ENCODE measurements around the gene SLC4A9. TPM values are rescaled to one million over a fixed set of nuclear protein-coding genes. Genes with fewer than 3 reads are reported as not detected.
A peak's percentile ranks its signal among the peaks of the same experiment; 100 is the strongest.
"Not testable (repeated sequence)": the region's sequence is repeated elsewhere in the genome, so short reads cannot be mapped to it uniquely, and the experiment has no call there.

SLC4A9 gene
- total RNA-seq, 2 experiments from 2014 or later: not detected

DNA sequence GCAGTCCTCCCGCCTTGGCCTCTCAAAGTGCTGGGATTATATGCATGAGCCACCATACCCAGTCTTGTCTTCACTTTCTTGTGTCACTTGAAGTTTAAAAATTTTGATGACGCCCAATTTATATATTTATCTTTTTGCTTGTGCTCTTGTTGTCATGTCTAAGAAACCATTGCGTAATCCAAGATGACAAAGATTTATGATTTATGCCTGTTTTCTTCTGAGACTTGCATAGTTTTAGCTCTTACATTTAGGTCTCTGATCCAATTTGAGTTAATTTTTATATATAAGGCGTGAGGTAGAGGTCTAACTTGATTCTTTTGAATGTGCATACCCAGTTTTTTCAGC lies 60.2 kb downstream of the SLC4A9 start:
- intact Hi-C loops (cut with DNase I, micrococcal nuclease): no loop called here

DNA sequence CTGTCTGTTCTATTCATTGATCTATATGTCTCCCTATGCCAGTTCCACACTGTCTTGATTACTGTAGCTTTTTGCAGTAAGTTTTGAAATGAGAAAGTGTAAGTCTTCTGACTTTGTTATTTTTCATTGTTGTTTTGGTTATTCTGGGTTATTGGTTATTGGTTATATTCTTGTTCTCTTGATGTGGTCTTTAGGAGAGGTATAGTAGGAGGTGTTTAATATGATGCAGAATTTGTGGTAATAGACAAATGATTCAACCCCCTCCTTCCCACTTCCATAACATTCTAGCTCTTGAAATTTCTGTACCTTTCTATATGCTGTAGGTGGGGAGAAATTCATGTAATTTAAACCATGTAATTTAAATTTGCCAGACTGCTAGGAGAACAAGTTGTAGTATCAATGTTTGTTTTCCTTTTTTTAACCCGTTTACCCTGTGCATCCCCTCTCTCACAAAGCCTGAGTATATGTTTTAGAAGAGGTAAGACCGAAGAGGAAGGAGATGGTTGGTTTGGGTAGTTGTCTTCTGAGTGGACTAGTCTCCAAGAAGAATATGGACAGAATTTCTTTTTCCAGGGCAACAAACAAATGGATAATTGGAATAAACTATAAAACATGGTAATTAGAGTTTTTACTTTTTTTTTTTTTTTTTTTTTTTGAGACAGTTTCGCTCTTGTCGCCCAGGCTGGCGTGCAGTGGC lies 60.8 kb downstream of the SLC4A9 start:
- H3K9me3 ChIP-seq (ENCODE audit: control insufficient read depth in 1 of 2, insufficient read depth in 1 of 2, low read length in 2 of 2): no peaks in the 10 kb centered on the region
- H3K4me1 Mint-ChIP-seq (ENCODE audit: low read depth): peaks cover 73% of the 10 kb centered on the region
- intact Hi-C loops (cut with DNase I, micrococcal nuclease): no loop called here
- no peak overlapping the region for H3K27ac ChIP-seq (ENCODE audit: low read depth in 1 of 2, low read length in 2 of 2)
- ATAC-seq (ENCODE audit: poor library complexity): no peak
- ChIA-PET CTCF (no interaction called here), POLR2A (interaction anchor here (1.5 kb wide), 1 partner anchor 19 kb away, joined by 4 read pairs; the partner anchor contains the start of gene ANKHD1)
- TF ChIP-seq, protein P1, sequence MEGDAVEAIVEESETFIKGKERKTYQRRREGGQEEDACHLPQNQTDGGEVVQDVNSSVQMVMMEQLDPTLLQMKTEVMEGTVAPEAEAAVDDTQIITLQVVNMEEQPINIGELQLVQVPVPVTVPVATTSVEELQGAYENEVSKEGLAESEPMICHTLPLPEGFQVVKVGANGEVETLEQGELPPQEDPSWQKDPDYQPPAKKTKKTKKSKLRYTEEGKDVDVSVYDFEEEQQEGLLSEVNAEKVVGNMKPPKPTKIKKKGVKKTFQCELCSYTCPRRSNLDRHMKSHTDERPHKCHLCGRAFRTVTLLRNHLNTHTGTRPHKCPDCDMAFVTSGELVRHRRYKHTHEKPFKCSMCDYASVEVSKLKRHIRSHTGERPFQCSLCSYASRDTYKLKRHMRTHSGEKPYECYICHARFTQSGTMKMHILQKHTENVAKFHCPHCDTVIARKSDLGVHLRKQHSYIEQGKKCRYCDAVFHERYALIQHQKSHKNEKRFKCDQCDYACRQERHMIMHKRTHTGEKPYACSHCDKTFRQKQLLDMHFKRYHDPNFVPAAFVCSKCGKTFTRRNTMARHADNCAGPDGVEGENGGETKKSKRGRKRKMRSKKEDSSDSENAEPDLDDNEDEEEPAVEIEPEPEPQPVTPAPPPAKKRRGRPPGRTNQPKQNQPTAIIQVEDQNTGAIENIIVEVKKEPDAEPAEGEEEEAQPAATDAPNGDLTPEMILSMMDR (IDR thresholded peaks at IDR 0.05): no peak
- peaks cover 29% of the 10 kb centered on the region for H3K4me1 ChIP-seq (ENCODE audit: insufficient read depth, low read length)
- no peak for DNase-seq
- peaks cover 2% of the 10 kb centered on the region for H3K36me3 ChIP-seq (ENCODE audit: insufficient read depth, low read length)
- peaks cover 54% of the 10 kb centered on the region for H3K36me3 Mint-ChIP-seq (ENCODE audit: low read depth)
- no peak overlapping the region for H3K27ac Mint-ChIP-seq
- H3K4me3 ChIP-seq (ENCODE audit: low read length): no peak overlapping the region
- H3K27me3 ChIP-seq (ENCODE audit: control insufficient read depth in 1 of 2, insufficient read depth in 2 of 2, low read length in 2 of 2): no peaks in the 10 kb centered on the region
- H3K9me3 Mint-ChIP-seq: no peaks in the 10 kb centered on the region
- no peaks in the 10 kb centered on the region for H3K27me3 Mint-ChIP-seq
- H3K4me3 Mint-ChIP-seq: peak overlapping the region; percentile 2

More for the DNA sequence above, 60.2 kb downstream of the SLC4A9 start:
- no peaks in the 10 kb centered on the region for H3K27me3 Mint-ChIP-seq
- Histone ChIP-seq H3K27ac (ENCODE audit: low read depth in 1 of 2, low read length in 2 of 2) (no peak overlapping the region), H3K4me3 (ENCODE audit: low read length) (no peak overlapping the region), H3K4me1 (ENCODE audit: insufficient read depth, low read length) (peaks cover 29% of the 10 kb centered on the region), H3K36me3 (ENCODE audit: insufficient read depth, low read length) (peaks cover 2% of the 10 kb centered on the region), H3K9me3 (ENCODE audit: control insufficient read depth in 1 of 2, insufficient read depth in 1 of 2, low read length in 2 of 2) (no peaks in the 10 kb centered on the region), H3K27me3 (ENCODE audit: control insufficient read depth in 1 of 2, insufficient read depth in 2 of 2, low read length in 2 of 2) (no peaks in the 10 kb centered on the region)
- H3K36me3 Mint-ChIP-seq (ENCODE audit: low read depth): peaks cover 52% of the 10 kb centered on the region
- H3K9me3 Mint-ChIP-seq: no peaks in the 10 kb centered on the region
- ATAC-seq (ENCODE audit: poor library complexity): no peak
- ChIA-PET CTCF (no interaction called here), POLR2A (interaction anchor here (1.5 kb wide), 1 partner anchor 19 kb away, joined by 4 read pairs; the partner anchor contains the start of gene ANKHD1)
- TF ChIP-seq, protein P1 (IDR thresholded peaks at IDR 0.05): no peak
- H3K4me3 Mint-ChIP-seq: peak overlapping the region; percentile 7
- H3K27ac Mint-ChIP-seq: no peak overlapping the region
- no peak for DNase-seq
- peaks cover 70% of the 10 kb centered on the region for H3K4me1 Mint-ChIP-seq (ENCODE audit: low read depth)

- H3K4me3 ChIP-seq (ENCODE audit: low read length); H3K27ac Mint-ChIP-seq; H3K9me3 ChIP-seq (ENCODE audit: control insufficient read depth in 1 of 2, insufficient read depth in 1 of 2, low read length in 2 of 2); DNase-seq; H3K36me3 ChIP-seq (ENCODE audit: insufficient read depth, low read length); ATAC-seq (ENCODE audit: poor library complexity); H3K27ac ChIP-seq (ENCODE audit: low read depth in 1 of 2, low read length in 2 of 2); intact Hi-C loops (cut with DNase I, micrococcal nuclease); H3K4me3 Mint-ChIP-seq; H3K9me3 Mint-ChIP-seq; CTCF ChIA-PET; H3K27me3 ChIP-seq (ENCODE audit: control insufficient read depth in 1 of 2, insufficient read depth in 2 of 2, low read length in 2 of 2); H3K27me3 Mint-ChIP-seq: not testable (repeated sequence)
- POLR2A ChIA-PET: interaction anchor here (1.5 kb wide), 1 partner anchor 20 kb away, joined by 4 read pairs; the partner anchor contains the start of gene ANKHD1
- Mint-ChIP-seq H3K36me3 (ENCODE audit: low read depth) (peaks cover 52% of the 10 kb centered on the region), H3K4me1 (ENCODE audit: low read depth) (peaks cover 68% of the 10 kb centered on the region)
- peaks cover 29% of the 10 kb centered on the region for H3K4me1 ChIP-seq (ENCODE audit: insufficient read depth, low read length)
Observed at GRCh38 chr5:140421375-140421774, 61.4 kb downstream of the SLC4A9 start.

- ChIA-PET CTCF (no interaction called here), POLR2A (no interaction called here)
- H3K27me3 ChIP-seq (ENCODE audit: control insufficient read depth in 1 of 2, insufficient read depth in 2 of 2, low read length in 2 of 2): no peaks in the 10 kb centered on the region
- H3K4me1 ChIP-seq (ENCODE audit: insufficient read depth, low read length): peaks cover 21% of the 10 kb centered on the region
- H3K9me3 ChIP-seq (ENCODE audit: control insufficient read depth in 1 of 2, insufficient read depth in 1 of 2, low read length in 2 of 2): no peaks in the 10 kb centered on the region
- Mint-ChIP-seq H3K27me3 (no peaks in the 10 kb centered on the region), H3K4me1 (ENCODE audit: low read depth) (peaks cover 62% of the 10 kb centered on the region), H3K9me3 (no peaks in the 10 kb centered on the region), H3K27ac (peak overlapping the region; percentile 58), H3K4me3 (peak overlapping the region; percentile 40), H3K36me3 (ENCODE audit: low read depth) (peaks cover 56% of the 10 kb centered on the region)
- H3K27ac ChIP-seq (ENCODE audit: low read depth in 1 of 2, low read length in 2 of 2): no peak overlapping the region
- no peak overlapping the region for H3K4me3 ChIP-seq (ENCODE audit: low read length)
- peaks cover 2% of the 10 kb centered on the region for H3K36me3 ChIP-seq (ENCODE audit: insufficient read depth, low read length)
- DNase-seq (no peak), ATAC-seq (ENCODE audit: poor library complexity) (no peak)
- intact Hi-C loops (cut with DNase I, micrococcal nuclease): no loop called here
- TF ChIP-seq, protein P1 (IDR thresholded peaks at IDR 0.05): no peak
Observed at GRCh38 chr5:140423609-140424008, 63.6 kb downstream of the SLC4A9 start.

All from CD4-positive, alpha-beta T cell (primary cell).